NCI-H1436 (cell line): ENCODE results near the gene NLK.

Experiments
- DNase-seq: peaks from one replicate; lab custom pipeline; 2025; lab: John Stamatoyannopoulos, UW

The NLK gene

GRCh38 chr17:28040406-28040805 is 2.1 kb upstream of the NLK start:
- DNase-seq, result no peak

- peak; percentile 100 for DNase-seq
Measured at GRCh38 chr17:28041068-28041843, 1.2 kb upstream of the NLK start.

GRCh38 chr17:28041844-28042656 is 427 bp upstream of the NLK start:
- DNase-seq, result no peak

GRCh38 chr17:28042721-28043291 is 329 bp downstream of the NLK start:
- DNase-seq, result no peak

DNA sequence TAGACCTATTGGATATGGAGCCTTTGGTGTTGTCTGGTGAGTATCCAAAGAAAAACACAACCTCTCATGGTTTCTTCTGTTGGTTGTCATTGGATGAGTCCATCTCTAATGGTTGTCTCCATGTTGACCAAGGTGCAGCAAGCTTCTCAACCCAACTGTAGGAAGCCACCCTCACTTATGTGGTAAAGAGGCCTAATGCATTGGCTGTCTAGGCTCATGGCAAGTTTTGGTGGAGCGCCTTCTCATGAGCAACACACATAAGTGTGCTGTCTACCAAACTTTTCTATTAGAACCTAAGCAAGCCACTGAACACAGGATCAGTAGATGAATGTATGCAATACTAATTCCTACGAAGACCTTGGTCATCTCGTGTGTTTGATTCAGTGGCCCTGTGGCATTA is 819 bp downstream of the NLK start:
- DNase-seq, result no peak

GRCh38 chr17:28043741-28044140 is 1.3 kb downstream of the NLK start:
- no peak for DNase-seq

DNA sequence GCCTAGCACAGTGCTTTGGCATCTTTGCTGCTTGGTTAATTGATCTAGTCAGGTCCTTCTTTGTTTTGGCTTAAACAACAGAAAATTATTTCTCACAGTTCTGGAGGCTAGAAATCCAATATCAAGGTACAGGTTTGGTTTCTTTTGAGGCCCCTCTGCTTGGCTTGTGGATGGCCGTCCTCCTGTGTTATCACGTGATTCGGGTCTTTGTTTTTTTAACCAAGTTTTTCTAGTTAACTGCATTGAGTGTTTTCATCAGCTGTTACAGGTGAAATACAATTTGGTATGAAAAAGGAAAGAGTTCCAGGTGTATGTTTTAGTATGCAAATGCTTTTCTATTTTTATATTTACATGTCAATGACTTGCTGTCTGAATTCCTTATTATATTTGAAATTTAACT is 2.8 kb downstream of the NLK start:
- no peak for DNase-seq

GRCh38 chr17:28046034-28046825 is 3.8 kb downstream of the NLK start:
- no peak for DNase-seq

DNA sequence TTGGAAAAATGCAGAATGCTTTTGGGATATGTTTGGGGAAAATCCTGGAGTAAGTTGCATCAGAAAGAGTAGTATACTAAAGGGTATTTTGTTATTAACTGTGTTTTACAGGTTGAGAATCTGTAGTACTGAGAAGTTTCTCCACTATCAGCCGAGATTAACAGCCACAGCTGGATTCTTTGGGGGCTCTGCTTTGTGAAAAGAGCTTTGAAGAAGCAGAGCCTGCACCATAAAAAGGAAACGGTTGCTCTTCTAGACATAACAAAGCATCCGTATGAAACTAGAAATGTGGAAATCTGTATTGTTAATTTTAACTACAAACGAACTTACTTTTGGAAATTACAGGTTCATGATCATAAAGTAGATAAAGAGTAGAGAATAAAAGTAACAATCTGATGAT is 5.3 kb downstream of the NLK start:
- DNase-seq, result no peak

DNA sequence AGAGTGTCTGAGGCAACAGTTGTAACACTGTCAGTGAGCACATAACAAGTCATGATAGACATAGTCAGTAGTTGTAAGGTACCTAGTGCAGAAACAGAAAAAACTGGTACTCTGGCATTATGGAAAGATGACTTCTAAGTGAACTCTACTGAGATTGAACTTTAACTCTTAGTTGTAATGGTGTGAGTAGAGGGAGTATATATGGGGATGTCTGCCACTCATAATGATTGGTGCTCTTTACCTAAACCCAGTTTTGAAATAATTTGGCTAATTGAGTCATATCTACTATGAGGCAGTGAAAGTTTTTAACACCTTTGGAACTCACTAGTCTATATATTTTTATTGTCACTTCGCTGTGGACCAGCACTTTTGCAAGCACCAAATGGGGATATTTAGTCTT is 6.6 kb downstream of the NLK start:
- no peak for DNase-seq

DNA sequence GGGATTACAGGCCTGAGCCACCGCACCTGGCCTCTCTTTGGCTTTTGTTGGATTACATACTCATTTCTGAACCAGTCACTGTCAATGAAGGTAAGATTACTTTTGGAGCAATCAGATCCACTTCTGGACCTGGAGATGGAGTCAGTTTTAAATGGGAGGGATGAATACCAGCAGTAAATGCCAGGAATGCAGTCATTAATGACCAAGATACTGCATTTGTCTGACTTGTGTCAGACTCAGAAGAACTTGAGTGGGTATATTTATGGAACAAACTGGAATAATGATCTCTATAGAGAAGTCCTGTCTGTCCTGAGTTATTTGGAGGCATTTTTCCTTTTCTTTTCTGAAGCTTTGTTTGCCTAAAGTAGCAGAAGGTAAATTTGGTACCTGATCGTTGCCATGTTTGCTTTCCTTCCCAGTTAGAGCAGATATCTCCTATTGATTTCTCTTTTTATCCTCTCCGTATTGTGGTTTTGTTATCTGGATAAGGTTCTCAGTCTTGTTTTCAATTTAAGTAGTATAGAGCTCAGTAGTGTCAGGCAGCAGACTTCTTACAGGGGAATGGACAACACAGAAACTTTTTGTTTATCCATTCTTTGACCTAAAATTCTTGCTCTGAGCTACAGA is 10.7 kb downstream of the NLK start:
- no peak for DNase-seq

GRCh38 chr17:28053725-28054124 is 11.2 kb downstream of the NLK start:
- peak; percentile 21 for DNase-seq

GRCh38 chr17:28055546-28056275 is 13.2 kb downstream of the NLK start:
- no peak for DNase-seq

- no peak for DNase-seq
Measured at GRCh38 chr17:28056276-28056620, 13.8 kb downstream of the NLK start.

DNA sequence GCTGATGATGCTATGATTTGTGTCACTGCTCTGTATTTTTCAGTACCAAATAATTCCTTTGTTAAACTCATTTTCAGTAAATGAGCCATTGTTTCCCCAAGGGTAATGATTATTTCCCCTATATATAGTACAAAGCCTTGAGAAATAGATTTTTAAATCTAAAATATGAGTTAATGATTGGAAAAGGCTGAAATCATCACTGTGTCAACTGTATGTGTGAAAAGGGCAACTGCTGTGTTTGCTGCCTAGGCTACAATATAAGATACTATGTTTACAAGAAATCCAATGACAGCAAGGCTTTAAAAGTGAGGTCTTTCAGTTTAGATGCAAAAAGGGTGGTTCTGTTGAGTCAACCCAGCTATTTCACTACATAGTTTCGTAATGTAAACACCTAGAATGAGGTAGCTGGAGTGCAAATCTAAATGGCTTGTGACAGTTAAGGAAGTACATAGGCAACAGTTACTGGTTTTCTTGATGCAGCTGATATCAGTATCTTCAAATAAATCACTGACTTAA is 15.3 kb downstream of the NLK start:
- DNase-seq, result no peak

DNA sequence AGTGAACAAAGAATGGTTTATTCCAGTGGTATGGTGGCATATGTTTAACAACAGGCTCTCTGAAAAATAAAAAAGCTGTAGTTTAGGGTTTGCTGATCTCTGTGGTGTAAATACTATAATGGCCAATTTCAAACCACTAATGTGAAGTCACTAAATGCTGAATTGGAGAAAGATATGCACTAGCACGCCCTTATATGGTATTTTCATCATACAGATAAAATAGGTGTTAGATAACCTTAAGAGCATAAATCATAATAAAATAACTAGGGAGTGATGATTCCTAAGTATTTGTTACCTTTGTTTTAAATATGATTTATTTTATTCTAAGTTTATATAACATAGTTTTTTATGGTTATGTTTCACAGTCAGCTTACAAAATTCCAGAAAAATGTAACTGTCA is 17.2 kb downstream of the NLK start:
- no peak for DNase-seq

GRCh38 chr17:28065706-28066105 is 23.2 kb downstream of the NLK start:
- DNase-seq, result no peak

- DNase-seq, result no peak
Measured at GRCh38 chr17:28069061-28069460, 26.6 kb downstream of the NLK start.

GRCh38 chr17:28071179-28071578 is 28.7 kb downstream of the NLK start:
- DNase-seq, result no peak

DNA sequence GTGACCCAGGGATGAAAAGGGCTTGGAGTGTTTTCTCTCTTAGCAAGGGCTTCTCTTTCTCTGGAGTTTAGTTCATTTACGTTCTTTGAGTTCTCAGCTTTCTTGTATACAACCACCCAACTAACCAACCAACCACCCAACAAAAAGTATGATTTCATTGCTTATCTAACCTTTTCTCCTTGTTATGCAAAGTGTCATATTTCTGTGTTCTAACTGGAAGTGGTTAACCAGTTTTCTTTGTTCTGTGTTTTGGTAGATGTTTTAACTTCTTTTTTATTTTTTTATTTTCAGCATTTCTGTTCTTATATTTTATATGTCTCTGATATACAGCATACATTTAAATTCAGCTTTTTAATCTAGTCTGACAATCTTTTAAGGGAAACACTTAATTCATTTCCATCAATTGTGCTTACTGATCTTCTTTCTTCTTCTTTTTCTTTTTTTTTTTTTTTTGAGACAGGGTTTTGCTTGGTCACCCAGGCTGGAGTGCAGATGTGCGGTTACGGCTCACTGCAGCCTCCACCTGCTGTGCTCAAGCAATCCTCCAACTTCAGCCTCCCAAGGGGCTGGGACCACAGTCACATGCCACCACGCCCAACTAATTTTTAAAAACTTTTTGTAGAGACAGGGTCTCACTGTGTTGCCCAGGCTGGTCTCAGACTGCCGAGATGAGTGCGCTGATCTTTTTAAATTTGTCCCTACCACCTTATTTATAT is 29.6 kb downstream of the NLK start:
- DNase-seq, result no peak
